ENCODE data around the gene TNIK. TPM values are rescaled to one million over a fixed set of nuclear protein-coding genes. Genes with fewer than 3 reads are reported as not detected.

Gene TNIK
- total and polyA plus RNA-seq, 2 donors: 6.5 to 9.0 TPM

DNA sequence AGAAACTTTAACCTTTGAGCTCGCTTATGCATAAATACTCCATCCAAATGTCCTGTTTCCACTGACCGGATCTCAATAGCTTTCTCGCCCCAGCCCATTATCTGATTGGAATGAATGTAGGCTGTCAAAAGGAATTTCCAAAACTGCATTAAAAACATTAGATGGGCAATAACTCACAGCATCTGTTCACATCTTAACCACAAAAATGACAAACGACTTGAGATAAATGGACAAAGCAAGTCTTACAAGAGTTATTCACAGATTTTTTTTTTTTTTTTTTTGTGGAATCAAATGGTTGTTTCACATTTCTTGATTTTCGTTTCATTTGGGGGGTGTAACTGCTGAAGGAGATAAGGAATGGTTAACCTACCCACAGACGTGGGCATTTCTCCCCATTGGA is 394.0 kb downstream of the TNIK start:
- WGBS: 96% methylated on average over 6 of the region's 6 CpGs
- Histone ChIP-seq H3K27me3 (ENCODE audit: control insufficient read depth in 2 of 2, insufficient read depth in 1 of 2, low read length in 1 of 2) (no peaks in the 10 kb centered on the region), H3K36me3 (ENCODE audit: control insufficient read depth in 2 of 2, insufficient read depth in 2 of 2, low read length in 1 of 2) (peaks cover 0 to 2% of the 10 kb centered on the region in 2 donors)

DNA sequence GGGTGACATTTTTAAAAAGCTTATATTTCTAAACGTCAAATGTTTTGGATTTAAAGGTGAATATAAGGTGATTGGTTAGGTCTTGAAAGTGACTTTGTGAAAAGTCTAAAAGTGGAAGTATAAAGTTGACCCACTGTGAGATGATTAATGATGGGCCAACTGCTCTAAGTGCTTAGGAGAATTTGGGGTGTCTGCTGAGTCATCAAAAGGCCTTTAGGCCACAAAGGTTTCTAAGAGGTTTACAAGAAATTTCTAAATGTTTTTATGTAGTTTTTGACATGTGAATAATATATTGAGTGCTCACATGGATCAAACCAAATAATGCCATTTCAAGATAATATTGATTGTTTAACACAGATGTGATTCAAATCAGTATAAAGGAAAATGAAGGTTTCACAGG is 394.5 kb downstream of the TNIK start:
- no peak overlapping the region for H3K27ac ChIP-seq (ENCODE audit: low read depth in 1 of 2, low read length in 1 of 2)
- H3K27me3 ChIP-seq (ENCODE audit: control insufficient read depth in 2 of 2, insufficient read depth in 1 of 2, low read length in 1 of 2): no peaks in the 10 kb centered on the region
- DNase-seq (ENCODE audit: low read depth in 6 of 9, low spot score in 9 of 9): no peak
- H3K4me3 ChIP-seq (ENCODE audit: low read length in 2 of 2): no peak overlapping the region
- H3K36me3 ChIP-seq (ENCODE audit: control insufficient read depth in 2 of 2, insufficient read depth in 2 of 2, low read length in 1 of 2): peaks cover 0 to 2% of the 10 kb centered on the region in 2 donors
- no peaks in the 10 kb centered on the region for H3K9me3 ChIP-seq (ENCODE audit: control insufficient read depth in 2 of 2, insufficient read depth in 1 of 2, low read length in 1 of 2)
- 96% methylated on average over 1 of the region's 1 CpG for WGBS
- H3K4me1 ChIP-seq (ENCODE audit: control insufficient read depth in 2 of 2, insufficient read depth in 2 of 2, low read length in 2 of 2): no peaks in the 10 kb centered on the region

More for the DNA sequence above, 394.0 kb downstream of the TNIK start:
- no peak overlapping the region for H3K4me3 ChIP-seq (ENCODE audit: low read length in 2 of 2)
- H3K9me3 ChIP-seq (ENCODE audit: control insufficient read depth in 2 of 2, insufficient read depth in 1 of 2, low read length in 1 of 2): no peaks in the 10 kb centered on the region
- DNase-seq (ENCODE audit: low read depth in 6 of 9, low spot score in 9 of 9): no peak
- no peaks in the 10 kb centered on the region for H3K4me1 ChIP-seq (ENCODE audit: control insufficient read depth in 2 of 2, insufficient read depth in 2 of 2, low read length in 2 of 2)
- no peak overlapping the region for H3K27ac ChIP-seq (ENCODE audit: low read depth in 1 of 2, low read length in 1 of 2)

DNA sequence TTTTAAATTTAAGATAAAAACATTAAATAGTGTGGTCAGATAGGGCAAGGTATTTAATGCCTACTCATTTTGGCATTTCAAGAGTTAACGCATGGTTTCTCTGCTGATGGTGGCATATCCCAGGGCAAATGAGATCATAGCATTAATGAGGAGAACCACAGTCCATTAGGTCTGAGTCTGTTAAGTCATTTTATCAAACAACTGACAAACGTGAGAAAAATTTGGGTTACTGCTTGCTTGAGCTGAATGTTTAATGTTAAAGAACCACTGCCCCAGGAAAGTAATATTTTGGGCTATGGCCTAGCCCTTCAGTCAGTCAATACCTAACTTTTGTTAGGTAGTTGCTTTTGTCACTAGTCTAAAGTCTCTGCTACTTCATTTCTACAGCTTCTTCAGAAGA is 395.7 kb downstream of the TNIK start:
- 93% methylated on average over 2 of the region's 2 CpGs for WGBS

DNA sequence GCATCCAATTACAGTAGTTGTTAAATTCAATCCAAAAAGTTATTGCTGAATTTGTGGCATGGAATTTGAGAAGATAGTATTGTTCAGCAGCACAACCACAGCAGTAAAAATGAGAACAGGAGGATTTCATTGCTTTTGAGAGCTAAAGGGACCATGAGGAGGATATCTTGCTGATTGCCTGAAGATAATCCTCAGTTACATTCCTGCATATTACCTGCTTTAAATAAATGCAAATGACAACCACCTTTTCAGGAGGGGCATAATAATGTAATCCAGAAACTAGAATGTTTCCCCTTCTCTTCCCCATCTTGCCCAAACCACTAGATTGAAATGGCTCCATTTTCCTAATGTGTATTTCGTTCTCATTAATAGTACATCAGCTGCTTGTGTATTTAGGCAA is 398.5 kb downstream of the TNIK start:
- no peaks in the 10 kb centered on the region for H3K9me3 ChIP-seq (ENCODE audit: control insufficient read depth in 2 of 2, insufficient read depth in 1 of 2, low read length in 1 of 2)
- DNase-seq (ENCODE audit: low read depth in 6 of 9, low spot score in 9 of 9): no peak
- H3K4me3 ChIP-seq (ENCODE audit: low read length in 2 of 2): no peak overlapping the region
- H3K36me3 ChIP-seq (ENCODE audit: control insufficient read depth in 2 of 2, insufficient read depth in 2 of 2, low read length in 1 of 2): no peaks in the 10 kb centered on the region
- no peaks in the 10 kb centered on the region for H3K27me3 ChIP-seq (ENCODE audit: control insufficient read depth in 2 of 2, insufficient read depth in 1 of 2, low read length in 1 of 2)
- no peaks in the 10 kb centered on the region for H3K4me1 ChIP-seq (ENCODE audit: control insufficient read depth in 2 of 2, insufficient read depth in 2 of 2, low read length in 2 of 2)
- no peak overlapping the region for H3K27ac ChIP-seq (ENCODE audit: low read depth in 1 of 2, low read length in 1 of 2)
- WGBS: 94% methylated on average over 1 of the region's 1 CpG

More for the DNA sequence above, 395.7 kb downstream of the TNIK start:
- Histone ChIP-seq H3K27me3 (ENCODE audit: control insufficient read depth in 2 of 2, insufficient read depth in 1 of 2, low read length in 1 of 2) (no peaks in the 10 kb centered on the region), H3K9me3 (ENCODE audit: control insufficient read depth in 2 of 2, insufficient read depth in 1 of 2, low read length in 1 of 2) (no peaks in the 10 kb centered on the region), H3K4me1 (ENCODE audit: control insufficient read depth in 2 of 2, insufficient read depth in 2 of 2, low read length in 2 of 2) (no peaks in the 10 kb centered on the region), H3K4me3 (ENCODE audit: low read length in 2 of 2) (no peak overlapping the region), H3K27ac (ENCODE audit: low read depth in 1 of 2, low read length in 1 of 2) (no peak overlapping the region), H3K36me3 (ENCODE audit: control insufficient read depth in 2 of 2, insufficient read depth in 2 of 2, low read length in 1 of 2) (peaks cover 0 to 2% of the 10 kb centered on the region in 2 donors)
- DNase-seq (ENCODE audit: low read depth in 6 of 9, low spot score in 9 of 9): no peak

DNA sequence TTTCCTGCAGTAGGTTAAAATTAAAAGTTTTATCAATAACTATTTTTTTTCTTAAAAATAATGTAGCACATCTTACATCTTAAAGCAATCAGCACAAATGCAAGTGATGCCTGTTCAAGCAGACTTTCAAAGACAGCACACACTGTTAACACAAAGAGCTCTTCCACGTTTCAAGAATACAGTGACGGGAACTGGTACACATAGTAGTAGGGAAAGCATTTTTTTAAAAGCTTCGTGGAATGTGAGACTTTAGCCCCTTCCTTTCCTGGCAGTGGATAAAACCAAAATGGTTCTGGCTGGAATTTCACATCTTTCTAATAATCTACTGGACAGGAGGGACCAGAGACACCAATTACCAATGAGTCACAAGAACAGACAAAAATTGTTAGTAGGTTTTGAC is 400.2 kb downstream of the TNIK start:
- no peak for DNase-seq (ENCODE audit: low read depth in 6 of 9, low spot score in 9 of 9)
- H3K4me3 ChIP-seq (ENCODE audit: low read length in 2 of 2): no peak overlapping the region
- H3K4me1 ChIP-seq (ENCODE audit: control insufficient read depth in 2 of 2, insufficient read depth in 2 of 2, low read length in 2 of 2): no peaks in the 10 kb centered on the region
- H3K36me3 ChIP-seq (ENCODE audit: control insufficient read depth in 2 of 2, insufficient read depth in 2 of 2, low read length in 1 of 2): no peaks in the 10 kb centered on the region
- no peaks in the 10 kb centered on the region for H3K9me3 ChIP-seq (ENCODE audit: control insufficient read depth in 2 of 2, insufficient read depth in 1 of 2, low read length in 1 of 2)
- H3K27me3 ChIP-seq (ENCODE audit: control insufficient read depth in 2 of 2, insufficient read depth in 1 of 2, low read length in 1 of 2): no peaks in the 10 kb centered on the region
- H3K27ac ChIP-seq (ENCODE audit: low read depth in 1 of 2, low read length in 1 of 2): no peak overlapping the region
- 96% methylated on average over 3 of the region's 3 CpGs for WGBS

DNA sequence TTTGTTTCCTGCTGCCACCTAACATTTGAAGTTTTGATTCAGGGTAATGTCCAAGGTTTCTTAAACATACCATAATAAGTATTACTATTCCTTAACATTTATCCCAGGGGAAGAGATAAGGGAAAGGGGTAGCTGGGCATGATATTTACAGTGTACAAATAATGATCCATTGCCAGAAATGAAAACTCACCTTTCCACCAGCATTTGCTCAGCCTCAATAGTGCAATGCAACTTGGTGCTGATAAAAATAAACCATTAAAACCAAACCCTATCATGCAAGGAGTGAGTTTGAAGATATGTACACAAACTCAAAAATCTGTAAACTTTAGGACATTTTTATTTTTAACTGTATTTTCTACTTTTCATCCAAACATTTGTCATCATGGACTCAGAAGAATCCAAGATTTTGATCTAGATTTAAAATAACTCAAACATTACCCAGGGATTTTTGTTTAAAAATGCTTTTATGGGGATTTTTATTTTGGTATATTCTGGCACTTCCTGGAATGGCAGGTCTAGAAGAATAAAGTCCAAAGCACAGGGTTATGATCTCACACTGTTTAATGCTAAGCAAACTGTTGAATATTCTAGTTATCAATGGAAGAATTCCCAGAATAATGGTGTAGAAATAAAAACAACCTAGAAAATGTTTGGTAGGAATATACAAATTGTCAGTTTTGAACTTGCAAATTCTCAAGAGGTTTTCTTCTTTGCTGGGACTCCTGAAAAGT is 401.2 kb downstream of the TNIK start:
- Histone ChIP-seq H3K4me3 (ENCODE audit: low read length in 2 of 2) (no peak overlapping the region), H3K9me3 (ENCODE audit: control insufficient read depth in 2 of 2, insufficient read depth in 1 of 2, low read length in 1 of 2) (no peaks in the 10 kb centered on the region), H3K4me1 (ENCODE audit: control insufficient read depth in 2 of 2, insufficient read depth in 2 of 2, low read length in 2 of 2) (no peaks in the 10 kb centered on the region), H3K27ac (ENCODE audit: low read depth in 1 of 2, low read length in 1 of 2) (no peak overlapping the region), H3K27me3 (ENCODE audit: control insufficient read depth in 2 of 2, insufficient read depth in 1 of 2, low read length in 1 of 2) (no peaks in the 10 kb centered on the region), H3K36me3 (ENCODE audit: control insufficient read depth in 2 of 2, insufficient read depth in 2 of 2, low read length in 1 of 2) (no peaks in the 10 kb centered on the region)
- no peak for DNase-seq (ENCODE audit: low read depth in 6 of 9, low spot score in 9 of 9)

DNA sequence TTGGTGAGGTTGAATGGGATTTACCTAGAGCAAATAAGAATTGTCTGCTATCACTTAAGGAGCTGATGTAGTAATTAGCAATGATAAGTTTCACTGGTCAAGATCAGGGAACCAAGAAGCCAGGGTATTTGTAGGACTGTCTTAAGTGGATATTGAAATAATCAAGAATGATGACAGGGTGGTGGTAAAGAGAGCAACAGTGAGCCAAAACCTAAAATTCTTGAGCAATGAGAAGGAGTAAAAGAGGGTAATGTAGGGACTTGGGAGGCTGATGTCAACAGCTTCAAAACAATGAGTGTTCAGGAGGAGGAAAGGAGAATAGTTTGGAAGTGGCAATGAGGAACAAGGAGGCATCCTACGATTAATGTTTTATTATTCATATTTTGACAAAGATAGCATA is 402.1 kb downstream of the TNIK start:
- Histone ChIP-seq H3K36me3 (ENCODE audit: control insufficient read depth in 2 of 2, insufficient read depth in 2 of 2, low read length in 1 of 2) (no peaks in the 10 kb centered on the region), H3K9me3 (ENCODE audit: control insufficient read depth in 2 of 2, insufficient read depth in 1 of 2, low read length in 1 of 2) (no peaks in the 10 kb centered on the region), H3K4me3 (ENCODE audit: low read length in 2 of 2) (no peak overlapping the region), H3K27ac (ENCODE audit: low read depth in 1 of 2, low read length in 1 of 2) (no peak overlapping the region), H3K27me3 (ENCODE audit: control insufficient read depth in 2 of 2, insufficient read depth in 1 of 2, low read length in 1 of 2) (no peaks in the 10 kb centered on the region), H3K4me1 (ENCODE audit: control insufficient read depth in 2 of 2, insufficient read depth in 2 of 2, low read length in 2 of 2) (no peaks in the 10 kb centered on the region)
- WGBS: 100% methylated on average over 1 of the region's 1 CpG
- DNase-seq (ENCODE audit: low read depth in 6 of 9, low spot score in 9 of 9): no peak

DNA sequence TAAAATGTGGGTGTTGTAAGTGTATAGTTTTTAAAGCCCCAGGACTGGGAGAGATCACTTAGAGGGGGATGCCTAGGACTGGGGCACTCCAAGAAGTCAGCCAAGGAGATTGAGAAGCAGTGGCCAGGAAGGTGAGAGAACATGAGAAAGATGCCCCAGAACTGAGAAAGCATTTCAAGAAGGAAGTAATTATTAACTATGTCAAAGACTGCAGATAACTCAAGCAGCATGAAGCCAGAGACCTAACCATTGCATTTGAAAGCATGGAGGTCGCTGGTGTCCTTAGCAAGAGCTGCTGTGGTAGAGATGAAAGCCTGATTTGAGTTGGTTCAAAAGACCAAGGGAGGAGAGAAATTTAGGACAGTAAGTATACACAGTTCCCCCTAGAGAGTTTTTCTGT is 403.1 kb downstream of the TNIK start:
- H3K4me1 ChIP-seq (ENCODE audit: control insufficient read depth in 2 of 2, insufficient read depth in 2 of 2, low read length in 2 of 2): no peaks in the 10 kb centered on the region
- no peaks in the 10 kb centered on the region for H3K27me3 ChIP-seq (ENCODE audit: control insufficient read depth in 2 of 2, insufficient read depth in 1 of 2, low read length in 1 of 2)
- H3K27ac ChIP-seq (ENCODE audit: low read depth in 1 of 2, low read length in 1 of 2): no peak overlapping the region
- 37% methylated on average over 1 of the region's 1 CpG for WGBS
- H3K36me3 ChIP-seq (ENCODE audit: control insufficient read depth in 2 of 2, insufficient read depth in 2 of 2, low read length in 1 of 2): no peaks in the 10 kb centered on the region
- no peak for DNase-seq (ENCODE audit: low read depth in 6 of 9, low spot score in 9 of 9)
- no peak overlapping the region for H3K4me3 ChIP-seq (ENCODE audit: low read length in 2 of 2)
- no peaks in the 10 kb centered on the region for H3K9me3 ChIP-seq (ENCODE audit: control insufficient read depth in 2 of 2, insufficient read depth in 1 of 2, low read length in 1 of 2)

DNA sequence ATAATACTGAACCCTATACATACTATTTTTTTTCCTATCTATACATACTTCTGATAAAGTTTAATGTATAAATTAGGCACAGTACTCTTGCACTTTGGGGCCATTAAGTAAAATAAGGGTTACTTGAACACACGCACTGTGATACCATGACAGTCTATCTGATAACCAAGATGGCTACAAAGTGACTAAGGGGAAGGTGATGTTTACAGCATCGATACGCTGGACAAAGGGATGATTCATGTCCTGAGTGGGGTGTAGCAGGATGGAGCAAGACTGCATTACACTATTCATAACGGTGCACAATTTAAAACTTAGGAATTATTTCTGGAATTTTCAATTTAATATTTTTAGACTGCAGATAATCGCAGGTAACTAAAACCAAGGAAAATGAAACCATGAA is 403.7 kb downstream of the TNIK start:
- no peaks in the 10 kb centered on the region for H3K36me3 ChIP-seq (ENCODE audit: control insufficient read depth in 2 of 2, insufficient read depth in 2 of 2, low read length in 1 of 2)
- no peaks in the 10 kb centered on the region for H3K27me3 ChIP-seq (ENCODE audit: control insufficient read depth in 2 of 2, insufficient read depth in 1 of 2, low read length in 1 of 2)
- H3K4me3 ChIP-seq (ENCODE audit: low read length in 2 of 2): no peak overlapping the region
- H3K9me3 ChIP-seq (ENCODE audit: control insufficient read depth in 2 of 2, insufficient read depth in 1 of 2, low read length in 1 of 2): no peaks in the 10 kb centered on the region
- H3K4me1 ChIP-seq (ENCODE audit: control insufficient read depth in 2 of 2, insufficient read depth in 2 of 2, low read length in 2 of 2): no peaks in the 10 kb centered on the region
- H3K27ac ChIP-seq (ENCODE audit: low read depth in 1 of 2, low read length in 1 of 2): no peak overlapping the region
- WGBS: 97% methylated on average over 5 of the region's 5 CpGs
- no peak for DNase-seq (ENCODE audit: low read depth in 6 of 9, low spot score in 9 of 9)
